Measurements from ENCODE around the gene KIT. TPM values are rescaled to one million over a fixed set of nuclear protein-coding genes. Genes with fewer than 3 reads are reported as not detected.

The KIT gene
- total RNA-seq, 4 donors from 2014 or later = 0.61 to 36.8 (median 4.0) TPM

- Histone ChIP-seq H3K4me1 (no peaks in the 10 kb centered on the region), H3K36me3 (no peaks in the 10 kb centered on the region), H3K4me3 (no peak overlapping the region), H3K27ac (no peak overlapping the region), H3K27me3 (no peaks in the 10 kb centered on the region), H3K9me3 (no peaks in the 10 kb centered on the region)
- WGBS, 2 donors = 74 to 100% methylated on average over 1 to 3 of the region's 3 CpGs
- intact Hi-C loops (cut with DNase I) = no loop called here
- no peak for TF ChIP-seq POLR2A (IDR thresholded peaks at IDR 0.05)
- DNase-seq = no peak
These were observed 106.7 kb downstream of the KIT start for GRCh38 chr4:54764476-54764875.

- Histone ChIP-seq H3K4me1 (no peaks in the 10 kb centered on the region), H3K27ac (no peak overlapping the region), H3K9me3 (no peaks in the 10 kb centered on the region), H3K27me3 (no peaks in the 10 kb centered on the region), H3K36me3 (no peaks in the 10 kb centered on the region), H3K4me3 (no peak overlapping the region)
- intact Hi-C loops (cut with DNase I) = no loop called here
- DNase-seq = no peak
- no peak for TF ChIP-seq POLR2A (IDR thresholded peaks at IDR 0.05)
- TF ChIP-seq, protein P1, sequence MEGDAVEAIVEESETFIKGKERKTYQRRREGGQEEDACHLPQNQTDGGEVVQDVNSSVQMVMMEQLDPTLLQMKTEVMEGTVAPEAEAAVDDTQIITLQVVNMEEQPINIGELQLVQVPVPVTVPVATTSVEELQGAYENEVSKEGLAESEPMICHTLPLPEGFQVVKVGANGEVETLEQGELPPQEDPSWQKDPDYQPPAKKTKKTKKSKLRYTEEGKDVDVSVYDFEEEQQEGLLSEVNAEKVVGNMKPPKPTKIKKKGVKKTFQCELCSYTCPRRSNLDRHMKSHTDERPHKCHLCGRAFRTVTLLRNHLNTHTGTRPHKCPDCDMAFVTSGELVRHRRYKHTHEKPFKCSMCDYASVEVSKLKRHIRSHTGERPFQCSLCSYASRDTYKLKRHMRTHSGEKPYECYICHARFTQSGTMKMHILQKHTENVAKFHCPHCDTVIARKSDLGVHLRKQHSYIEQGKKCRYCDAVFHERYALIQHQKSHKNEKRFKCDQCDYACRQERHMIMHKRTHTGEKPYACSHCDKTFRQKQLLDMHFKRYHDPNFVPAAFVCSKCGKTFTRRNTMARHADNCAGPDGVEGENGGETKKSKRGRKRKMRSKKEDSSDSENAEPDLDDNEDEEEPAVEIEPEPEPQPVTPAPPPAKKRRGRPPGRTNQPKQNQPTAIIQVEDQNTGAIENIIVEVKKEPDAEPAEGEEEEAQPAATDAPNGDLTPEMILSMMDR (IDR thresholded peaks at IDR 0.05) = no peak
These were observed 109.6 kb downstream of the KIT start for GRCh38 chr4:54767376-54767775.

GRCh38 chr4:54773022-54773421 is 115.3 kb downstream of the KIT start:
- TF ChIP-seq, protein P1 (IDR thresholded peaks at IDR 0.05) = no peak
- no peak for TF ChIP-seq POLR2A (IDR thresholded peaks at IDR 0.05)
- intact Hi-C loops (cut with DNase I) = no loop called here

DNA sequence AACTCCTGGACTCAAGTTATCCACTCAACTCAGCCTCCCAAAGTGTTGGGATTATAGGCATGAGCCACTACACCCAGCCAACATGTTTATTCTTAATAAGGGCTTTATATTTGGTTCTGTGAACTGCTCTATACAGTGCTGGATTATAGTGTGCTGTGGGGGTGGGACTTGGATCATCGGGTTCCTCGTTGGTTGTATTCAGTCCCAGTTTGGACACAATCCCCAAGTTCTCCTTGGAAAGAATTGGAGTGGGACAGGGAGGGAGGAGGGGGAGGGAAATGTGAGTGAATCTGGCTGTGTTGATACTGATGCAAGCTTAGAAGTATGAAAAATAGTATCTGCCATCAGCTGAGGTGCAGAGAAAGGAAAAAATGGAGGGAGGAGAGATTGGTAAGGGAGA is 121.3 kb downstream of the KIT start:
- DNase-seq = no peak
- Histone ChIP-seq H3K9me3 (no peaks in the 10 kb centered on the region), H3K27ac (no peak overlapping the region), H3K27me3 (no peaks in the 10 kb centered on the region), H3K4me3 (no peak overlapping the region), H3K4me1 (peaks cover 0 to 12% (median 0%) of the 10 kb centered on the region in 3 donors), H3K36me3 (no peaks in the 10 kb centered on the region)
- WGBS, 2 donors = 39 to 59% methylated on average over 2 of the region's 2 CpGs
- TF ChIP-seq POLR2A (IDR thresholded peaks at IDR 0.05) = no peak
- TF ChIP-seq, protein P1 (IDR thresholded peaks at IDR 0.05) = no peak
- intact Hi-C loops (cut with DNase I) = no loop called here

More at GRCh38 chr4:54773022-54773421, 115.3 kb downstream of the KIT start:
- H3K4me3 ChIP-seq = no peak overlapping the region
- H3K27ac ChIP-seq = no peak overlapping the region
- no peaks in the 10 kb centered on the region for H3K9me3 ChIP-seq
- no peaks in the 10 kb centered on the region for H3K36me3 ChIP-seq
- WGBS, 2 donors = 87 to 93% methylated on average over 4 of the region's 4 CpGs
- H3K27me3 ChIP-seq = no peaks in the 10 kb centered on the region
- no peaks in the 10 kb centered on the region for H3K4me1 ChIP-seq
- no peak for DNase-seq

DNA sequence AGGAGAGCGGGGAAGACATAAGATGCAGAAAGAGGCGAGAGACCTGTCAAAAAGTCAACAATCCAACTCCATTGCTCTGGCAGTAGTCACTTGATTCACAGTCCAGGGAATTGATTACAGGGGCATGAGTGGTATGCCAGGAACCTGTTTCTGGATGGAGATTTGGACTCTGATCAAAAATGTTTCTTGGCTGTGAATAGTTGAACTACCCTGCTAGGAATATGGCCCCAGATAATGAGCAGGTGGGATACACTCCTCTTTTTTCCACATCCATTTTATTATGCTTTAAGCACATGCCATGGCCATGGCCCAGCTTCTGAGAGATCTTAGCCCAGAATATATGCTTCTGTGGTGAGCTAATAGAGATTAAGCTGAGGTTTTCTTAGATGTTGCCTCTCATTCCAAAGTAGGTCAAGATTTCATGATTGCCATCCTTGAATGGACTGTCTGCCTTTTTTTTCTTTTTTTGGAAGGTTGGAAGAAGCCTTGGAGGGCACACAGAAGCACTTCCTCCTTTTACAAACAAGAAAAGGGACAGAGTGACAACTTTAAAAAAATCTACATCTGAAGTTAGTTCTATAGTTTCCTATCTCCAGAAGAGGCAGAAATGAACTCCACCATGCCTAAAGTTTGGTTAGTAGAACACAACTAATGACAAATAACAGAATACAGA is 121.9 kb downstream of the KIT start:
- Histone ChIP-seq H3K4me1 (peaks cover 0 to 18% (median 0%) of the 10 kb centered on the region in 3 donors), H3K27ac (no peak overlapping the region), H3K4me3 (no peak overlapping the region), H3K36me3 (no peaks in the 10 kb centered on the region), H3K9me3 (no peaks in the 10 kb centered on the region), H3K27me3 (no peaks in the 10 kb centered on the region)
- TF ChIP-seq, protein P1 (IDR thresholded peaks at IDR 0.05) = no peak
- intact Hi-C loops (cut with DNase I) = no loop called here
- 85 to 87% methylated on average over 2 of the region's 2 CpGs for WGBS, 2 donors
- DNase-seq = no peak

GRCh38 chr4:54780149-54780495 is 122.4 kb downstream of the KIT start:
- Histone ChIP-seq H3K9me3 (no peaks in the 10 kb centered on the region), H3K4me1 (peaks cover 0 to 21% (median 0%) of the 10 kb centered on the region in 3 donors), H3K27me3 (no peaks in the 10 kb centered on the region), H3K36me3 (no peaks in the 10 kb centered on the region), H3K4me3 (no peak overlapping the region), H3K27ac (no peak overlapping the region)
- TF ChIP-seq, protein P1 (IDR thresholded peaks at IDR 0.05) = no peak
- no peak for TF ChIP-seq POLR2A (IDR thresholded peaks at IDR 0.05)
- intact Hi-C loops (cut with DNase I) = no loop called here
- DNase-seq = no peak

All from esophagus squamous epithelium (tissue), 5 donors.